GM18517 (cell line): ENCODE data around the gene SERGEF.

Source experiments
- ATAC-seq: cut with Tn5 transposase; IDR thresholded peaks from one replicate; pipeline ENCODE4 v1.9.1; 2021; ENCODE audit warnings: mild to moderate bottlenecking, moderate library complexity; ENCODE audit not compliant: unreplicated experiment

SERGEF gene

DNA sequence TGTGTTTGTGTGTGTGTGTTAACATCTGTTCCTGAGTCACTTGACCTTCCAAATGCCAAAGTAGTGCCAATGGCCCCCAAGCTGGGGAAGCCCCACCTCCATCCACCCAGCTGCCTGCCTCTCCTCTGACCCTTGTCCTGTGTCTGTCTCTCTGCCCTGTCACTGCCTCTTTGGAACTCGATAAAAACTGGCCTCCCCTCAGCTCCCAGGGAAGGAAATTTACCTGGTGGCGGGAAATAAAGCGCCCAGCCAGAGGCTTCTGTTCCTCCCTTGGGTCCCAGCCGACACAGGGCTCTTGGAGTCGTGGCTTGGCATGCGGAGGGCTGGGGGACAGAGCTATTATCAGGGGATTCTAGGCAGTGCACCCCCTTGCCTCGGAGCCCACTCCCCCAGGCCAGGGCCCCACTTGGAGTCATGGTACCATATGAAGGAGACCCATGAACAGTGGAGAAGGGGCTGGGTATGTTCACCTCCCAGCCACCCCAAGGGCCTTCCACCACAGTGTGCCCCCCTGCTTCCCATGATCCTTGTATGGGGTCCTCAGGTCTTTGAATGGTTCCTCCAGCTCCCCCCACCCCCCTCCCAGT lies 272.1 kb downstream of the SERGEF start:
- ATAC-seq = no peak

GRCh38 chr11:17739945-17740338 lies 272.9 kb downstream of the SERGEF start:
- ATAC-seq = no peak

GRCh38 chr11:17738151-17738973 lies 274.5 kb downstream of the SERGEF start:
- ATAC-seq = no peak
